ENCODE measurements around the gene CASP9.

GRCh38 chr1:15524021-15524282 is at the start of gene CASP9:
- TF ChIP-seq CTCF (conservative IDR thresholded peaks at IDR 0.05 in 1 of 2, IDR thresholded peaks at IDR 0.05 in 1 of 2; ENCODE audit: extremely low read depth in 1 of 2, insufficient read depth in 1 of 2, low read depth in 1 of 2, low read length in 2 of 2) (no peak), EZH2 (IDR thresholded peaks at IDR 0.05; ENCODE audit: borderline replicate concordance, low read length) (no peak)

All from mammary epithelial cell (primary cell).